Heart right ventricle (tissue), 16 donors: Measurements from ENCODE around the gene CPD. TPM values are rescaled to one million over a fixed set of nuclear protein-coding genes. Genes with fewer than 3 reads are reported as not detected.

Source experiments
- ATAC-seq, 8 donors: fragments of 200-7000 bp; cut with Tn5 transposase; one replicate each; pipeline ENCODE4 v1.9.1; 2020; ENCODE audit warnings: mild to moderate bottlenecking in 8 of 8, moderate library complexity in 8 of 8, moderate number of reproducible peaks in 1 of 8
- DNase-seq, 2 donors: peaks; one replicate each; pipeline ENCODE4 v3.0.0-alpha.2; 2020
- H3K27ac ChIP-seq, 10 donors: fragments of 200-600 bp; sonication (generic) in 2 of 10; one replicate each; pipeline versions ENCODE4 v1.5.0 to v1.8.0; 2020 to 2022; ENCODE audit warnings: mild to moderate bottlenecking in 3 of 10
- H3K27me3 ChIP-seq, 7 donors: fragments of 200-600 bp; one replicate each; pipeline ENCODE4 v1.8.0; 2021 to 2022; ENCODE audit warnings: mild to moderate bottlenecking in 2 of 7
- H3K36me3 ChIP-seq, 9 donors: fragments of 200-600 bp; sonication (generic) in 1 of 9; one replicate each; pipeline versions ENCODE4 v1.5.0 to v1.8.0; 2020 to 2022; ENCODE audit warnings: mild to moderate bottlenecking in 2 of 9
- H3K4me1 ChIP-seq, 9 donors: fragments of 200-600 bp; sonication (generic) in 1 of 9; one replicate each; pipeline versions ENCODE4 v1.5.0 to v1.8.0; 2020 to 2022; ENCODE audit warnings: mild to moderate bottlenecking in 4 of 9
- H3K4me3 ChIP-seq, 10 donors: fragments of 200-600 bp; sonication (generic) in 2 of 10; one replicate each; pipeline versions ENCODE4 v1.5.0 to v1.8.0; 2020 to 2022; ENCODE audit warnings: mild to moderate bottlenecking in 7 of 10, moderate library complexity in 2 of 10
- H3K9me3 ChIP-seq, 11 donors: fragments of 200-600 bp in 10 of 11; sonication (generic) in 2 of 11; one replicate each; pipeline versions ENCODE4 v1.5.0 to v1.8.0; 2013 to 2022; ENCODE audit warnings: mild to moderate bottlenecking in 2 of 11, control low read depth in 1 of 11, moderate library complexity in 1 of 11
- CTCF ChIP-seq, 9 donors: fragments of 200-600 bp; sonication (generic) in 2 of 9; IDR thresholded peaks; one replicate each; pipeline versions ENCODE4 v1.5.0 to v1.8.0; 2021 to 2022; ENCODE audit warnings: antibody characterized with exemption in 9 of 9, mild to moderate bottlenecking in 5 of 9, moderate library complexity in 1 of 9
- WGBS, 2 donors: extraction: QIAGEN DNeasy Blood & Tissue Kit; methylation state at CpG; one replicate each; pipeline ENCODE4 v1.1.7; 2013; ENCODE audit warnings: inconsistent platforms in 1 of 2; 5-methylcytosine and 5-hydroxymethylcytosine counted together
- intact Hi-C, 10 donors: fragments of 100-400 bp; cut with DNase I; formaldehyde crosslinking; loops; one replicate each; pipeline versions ENCODE4 v1.11.1 to v1.14.2; 2022
- polyA plus RNA-seq, 2 donors: library from polyadenylated mRNA; stranded (reverse); fragments of 200-250 nt; gene quantifications; one replicate each; pipeline ENCODE4 v1.2.3, GENCODE V29; 2013
- total RNA-seq, 10 donors: library from RNA; stranded (reverse); fragmentation: NEBNext Ultra II Directional in 3 of 10; extraction: Animal tissue kit (Norgen Biotek cat#: 25700) in 3 of 10; gene quantifications; one replicate each; pipeline versions ENCODE4 v1.2.1 to v1.2.4, GENCODE V29; 2021 to 2023
- donor health status: Arrhythmogenic right ventricular cardiomyopathy.
- donor health status: ischemic (EF 13 %, LVEDD 7.1; RV severe dilation, severe dysfunction).
- donor health status: healthy with polysubstance abuse.
- donor health status: DM: no; HTN: yes; CAD: no.
- donor health status: DM: no; HTN: no; CAD: no.
- donor health status: ischemic (EF 25% LVEDD 6.9; RV normal size, moderate dysfunction).
- donor health status: ischemic (EF 25% LVEDD 5.7; RV mildly dilated, moderate dysfunction).
- donor health status: healthy.
- donor health status: DM: yes; HTN: yes; CAD: no.
- donor health status: Ischemic cardiomyopathy.
- donor health status: ischemic (EF 35%, LVEDD 5.7; RV mildly dilated, moderate dysfunction).
- donor health status: nonischemic (EF 11% LVEDD 7.7; RV severe dilation, severe dysfunction).
- donor health status: DM: yes; HTN: yes; CAD: no.
- donor health status: PGD.
- donor health status: ischemic (EF 29% LVEDD 5.4; RV normal size, mild dysfunction).
- donor health status: nonischemic (EF 23%, LVEDD 6.1; RV moderate dilation, normal function).

Gene CPD
- total and polyA plus RNA-seq, 12 donors, result 4.2 to 44.0 (median 22.6) TPM

- Histone ChIP-seq H3K4me3 (no peak overlapping the region), H3K36me3 (peaks cover 0 to 93% (median 19%) of the 10 kb centered on the region in 9 donors), H3K4me1 (no peaks in the 10 kb centered on the region), H3K9me3 (no peaks in the 10 kb centered on the region), H3K27ac (no peak overlapping the region), H3K27me3 (no peaks in the 10 kb centered on the region)
- intact Hi-C loops, result no loop called here
- no peak for DNase-seq
- WGBS, 2 donors, result 92 to 94% methylated on average over 1 of the region's 1 CpG
- TF ChIP-seq CTCF (IDR thresholded peaks at IDR 0.05), result no peak
- no peak for ATAC-seq
Observed at GRCh38 chr17:30506481-30506880, 127.8 kb downstream of the CPD start.

- no peaks in the 10 kb centered on the region for H3K9me3 ChIP-seq
- DNase-seq (no peak), ATAC-seq (no peak)
- H3K27me3 ChIP-seq, result no peaks in the 10 kb centered on the region
- no peak overlapping the region for H3K4me3 ChIP-seq
- 96 to 100% methylated on average over 1 of the region's 1 CpG for WGBS, 2 donors
- H3K36me3 ChIP-seq, result peaks cover 0 to 94% (median 21%) of the 10 kb centered on the region in 9 donors
- no peak overlapping the region for H3K27ac ChIP-seq
- intact Hi-C loops, result no loop called here
- no peak for TF ChIP-seq CTCF (IDR thresholded peaks at IDR 0.05)
- peaks cover 0 to 8% (median 5%) of the 10 kb centered on the region in 9 donors for H3K4me1 ChIP-seq
Observed at GRCh38 chr17:30513346-30513745, 134.6 kb downstream of the CPD start.

- H3K9me3 ChIP-seq, result no peaks in the 10 kb centered on the region
- H3K27me3 ChIP-seq, result no peaks in the 10 kb centered on the region
- no peak overlapping the region for H3K27ac ChIP-seq
- peaks cover 0 to 23% (median 7%) of the 10 kb centered on the region in 9 donors for H3K4me1 ChIP-seq
- no peak for ATAC-seq
- H3K4me3 ChIP-seq, result no peak overlapping the region
- 96% methylated on average over 3 of the region's 3 CpGs for WGBS, 2 donors
- DNase-seq, result no peak
- H3K36me3 ChIP-seq, result peaks cover 0 to 100% (median 21%) of the 10 kb centered on the region in 9 donors
- intact Hi-C loops, result no loop called here
- no peak for TF ChIP-seq CTCF (IDR thresholded peaks at IDR 0.05)
Observed at GRCh38 chr17:30514895-30515596, 136.3 kb downstream of the CPD start.

GRCh38 chr17:30517786-30518185 lies 139.1 kb downstream of the CPD start:
- Histone ChIP-seq H3K36me3 (peaks cover 0 to 100% (median 38%) of the 10 kb centered on the region in 9 donors), H3K4me1 (peaks cover 0 to 34% (median 12%) of the 10 kb centered on the region in 9 donors), H3K4me3 (no peak overlapping the region), H3K27me3 (no peaks in the 10 kb centered on the region), H3K27ac (peak overlapping the region in 3 of 10 donors; percentile 17 to 72 (median 20)), H3K9me3 (no peaks in the 10 kb centered on the region)
- no peak for ATAC-seq
- intact Hi-C loops, result no loop called here
- TF ChIP-seq CTCF (IDR thresholded peaks at IDR 0.05), result no peak
- WGBS, 2 donors, result 56 to 77% methylated on average over 1 of the region's 1 CpG
- DNase-seq, result no peak
